GM12878 (cell line): ENCODE data around the gene MYO1H. TPM values are rescaled to one million over a fixed set of nuclear protein-coding genes. Genes with fewer than 3 reads are reported as not detected.

Experiments used
- ATAC-seq: fragments of 200-7000 bp; cut with Tn5 transposase; 3 replicates; pipeline ENCODE4 v1.9.1; 2020; ENCODE audit warnings: mild to moderate bottlenecking, moderate library complexity
- BruUV-seq: library from RNA; stranded (reverse); fragments of 400-500 nt; replicated peaks from 2 replicates; lab custom pipeline; 2021; lab: Mats Ljungman, UMichigan
- CTCF ChIA-PET: fragments of 300-600 bp; sonication (Branson Sonifier 250); formaldehyde crosslinking; extraction: SDS; loops from one replicate; lab custom pipeline; 2021; ENCODE audit warnings: inconsistent platforms; lab: Yijun Ruan, JAX
- POLR2A ChIA-PET: fragments of 350-600 bp; formaldehyde crosslinking; extraction: SDS; loops from one replicate; lab custom pipeline; 2021; ENCODE audit warnings: inconsistent platforms; lab: Charles Lee
- RAD21 ChIA-PET: fragments of 300-600 bp; sonication (Branson Sonifier 250); formaldehyde crosslinking; loops from one replicate; lab custom pipeline; 2023; ENCODE audit warnings: antibody characterized with exemption; ENCODE audit not compliant: unreplicated experiment; lab: Charles Lee
- SMC1A ChIA-PET: fragments of 300-600 bp; sonication (Branson Sonifier 250); formaldehyde crosslinking; loops from one replicate; lab custom pipeline; 2023; ENCODE audit not compliant: unreplicated experiment, uncharacterized antibody; lab: Charles Lee
- DNase-seq: peaks from one replicate; pipeline ENCODE4 v3.0.0-alpha.2; 2011; ENCODE audit warnings: low read depth, low spot score
- FAIRE-seq: peaks from 3 replicates; lab custom pipeline; 2011; peaks lifted over from hg19 to GRCh38; lab: Jason Lieb, UNC
- H2AFZ ChIP-seq: 2 replicates; pipeline ENCODE4 v1.6.0; 2011; ENCODE audit warnings: low read depth, low read length, control low read depth; ENCODE audit not compliant: control insufficient read depth
- H3K27ac ChIP-seq: 2 replicates; pipeline ENCODE4 v1.5.1; 2011; ENCODE audit warnings: control low read depth; ENCODE audit not compliant: control insufficient read depth, insufficient read depth
- H3K27me3 ChIP-seq, 2 experiments: replicated peaks in 1 of 2; 2 replicates each; pipeline versions ENCODE4 v1.6.0 to v1.6.1; 2011; ENCODE audit warnings: low read length in 1 of 2; ENCODE audit not compliant: control insufficient read depth in 2 of 2, insufficient read depth in 2 of 2
- H3K36me3 ChIP-seq, 2 experiments: 2 replicates each; pipeline ENCODE4 v1.5.1; 2011; ENCODE audit warnings: low read length in 1 of 2; ENCODE audit not compliant: control insufficient read depth in 2 of 2, insufficient read depth in 2 of 2
- H3K4me1 ChIP-seq: 2 replicates; pipeline ENCODE4 v1.6.1; 2011; ENCODE audit warnings: mild to moderate bottlenecking, low read length, moderate library complexity, mixed read lengths; ENCODE audit not compliant: control insufficient read depth, insufficient read depth
- H3K4me2 ChIP-seq: 2 replicates; pipeline ENCODE4 v1.6.0; 2011; ENCODE audit warnings: control low read depth; ENCODE audit not compliant: control insufficient read depth, insufficient read depth
- H3K4me3 ChIP-seq: fragments of 200-600 bp; sonication (generic); 2 replicates; pipeline ENCODE4 v1.5.1; 2016
- H3K79me2 ChIP-seq: 2 replicates; pipeline ENCODE4 v1.6.0; 2011; ENCODE audit warnings: low read length; ENCODE audit not compliant: control insufficient read depth, insufficient read depth
- H3K9ac ChIP-seq: 2 replicates; pipeline ENCODE4 v1.8.0; 2011; ENCODE audit warnings: low read length, control low read depth, mixed read lengths; ENCODE audit not compliant: control insufficient read depth, insufficient read depth
- H3K9me3 ChIP-seq: replicated peaks from 3 replicates; pipeline ENCODE4 v1.5.1; 2011; ENCODE audit warnings: mild to moderate bottlenecking, low read length; ENCODE audit not compliant: control insufficient read depth, insufficient read depth
- H4K20me1 ChIP-seq: 2 replicates; pipeline ENCODE4 v1.6.0; 2011; ENCODE audit not compliant: control insufficient read depth, insufficient read depth
- EED ChIP-seq: sonication (generic); IDR thresholded peaks from 2 replicates; pipeline ENCODE4 v1.6.1; 2016; ENCODE audit warnings: antibody characterized with exemption, low read depth
- ETV6 ChIP-seq, 2 experiments: fragments of 450-650 bp in 1 of 2; IDR thresholded peaks in 1 of 2; conservative IDR thresholded peaks in 1 of 2; 2 replicates each; pipeline ENCODE4 v1.6.1; 2014; ENCODE audit warnings: antibody characterized with exemption in 1 of 2, borderline replicate concordance in 1 of 2, low read depth in 1 of 2, mild to moderate bottlenecking in 1 of 2, moderate library complexity in 1 of 2
- IKZF2 ChIP-seq, 2 experiments: fragments of 450-650 bp; IDR thresholded peaks; 2 replicates each; pipeline ENCODE4 v1.6.1; 2017; ENCODE audit warnings: mild to moderate bottlenecking in 2 of 2, moderate library complexity in 2 of 2
- KLF5 ChIP-seq: fragments of 450-650 bp; IDR thresholded peaks from 2 replicates; pipeline ENCODE4 v1.6.1; 2014; ENCODE audit warnings: mild to moderate bottlenecking; ENCODE audit not compliant: partially characterized antibody
- MEF2B ChIP-seq: fragments of 450-650 bp; IDR thresholded peaks from 2 replicates; pipeline ENCODE4 v1.6.1; 2018; ENCODE audit warnings: mild to moderate bottlenecking, moderate library complexity; ENCODE audit not compliant: partially characterized antibody, poor library complexity, severe bottlenecking
- PRDM15 ChIP-seq: fragments of 450-650 bp; formaldehyde crosslinking; IDR thresholded peaks from 2 replicates; pipeline ENCODE4 v1.4.0; 2020; ENCODE audit warnings: mild to moderate bottlenecking, moderate library complexity
- SKIL ChIP-seq: fragments of 450-650 bp; IDR thresholded peaks from 2 replicates; pipeline ENCODE4 v1.6.1; 2017; ENCODE audit warnings: mild to moderate bottlenecking, low read depth, inconsistent platforms; ENCODE audit not compliant: poor library complexity, severe bottlenecking
- SMAD1 ChIP-seq: fragments of 450-650 bp; IDR thresholded peaks from 2 replicates; pipeline ENCODE4 v1.6.1; 2018; ENCODE audit warnings: mild to moderate bottlenecking, low read depth; ENCODE audit not compliant: partially characterized antibody
- SUZ12 ChIP-seq: fragments of 200-600 bp; sonication (generic); IDR thresholded peaks from one replicate; pipeline ENCODE4 v1.6.1; 2018; ENCODE audit warnings: antibody characterized with exemption, mild to moderate bottlenecking; ENCODE audit not compliant: unreplicated experiment
- TCF3 ChIP-seq: IDR thresholded peaks from 2 replicates; pipeline ENCODE4 v1.6.1; 2012; ENCODE audit warnings: low read depth, mild to moderate bottlenecking, low read length, borderline replicate concordance; ENCODE audit not compliant: insufficient read depth
- ZBTB40 ChIP-seq: fragments of 450-650 bp; IDR thresholded peaks from 2 replicates; pipeline ENCODE4 v1.6.1; 2016; ENCODE audit warnings: mild to moderate bottlenecking, moderate library complexity, borderline replicate concordance
- WGBS: methylation state at CpG from one replicate; pipeline ENCODE4 v1.1.6; 2016; ENCODE audit warnings: low lambda C conversion rate; ENCODE audit not compliant: insufficient replicate concordance, insufficient coverage; ENCODE audit errors: missing lambda C conversion rate; 5-methylcytosine and 5-hydroxymethylcytosine counted together
- in situ Hi-C: fragments of 300-500 bp; cut with MboI; formaldehyde crosslinking; loops from 9 replicates; pipeline ENCODE4 v1.14.3; 2018; ENCODE audit warnings: mixed read lengths
- intact Hi-C: fragments of 100-400 bp; cut with micrococcal nuclease; formaldehyde crosslinking; loops from one replicate; pipeline ENCODE4 v1.14.2; 2022; ENCODE audit not compliant: unreplicated experiment
- polyA plus RNA-seq, 11 experiments: library from polyadenylated mRNA; depleted of rRNA in 4 of 11; unstranded in 6 of 11; stranded (reverse) in 5 of 11; fragments of >200 nt; fragmentation: Nextera tagmentation in 4 of 11; fragmentation: Illumina TruSeq in 1 of 11; extraction: Ambion mirVana in 4 of 11; extraction: Trizol in 1 of 11; gene quantifications; 1 replicate in 1 of 11; 2 replicates in 10 of 11; pipeline versions ENCODE4 v1.2.1 to v1.2.3, GENCODE V29; 2011 to 2016; ENCODE audit warnings: inconsistent platforms in 2 of 11, missing spikeins in 2 of 11, low read depth in 1 of 11
- total RNA-seq, 4 experiments: library from RNA; depleted of rRNA in 3 of 4; stranded (reverse); fragments of >200 nt in 3 of 4; fragmentation: Illumina TruSeq in 1 of 4; extraction: Trizol in 1 of 4; gene quantifications; 2 replicates each; pipeline versions ENCODE4 v1.2.1 to v1.2.3, GENCODE V29; 2013 to 2021

MYO1H gene
- total and polyA plus RNA-seq, 10 of the 15 experiments (the other 5 are each of a cell fraction or from before 2014, with no cell fraction given): 0.05 TPM; not detected in 9

GRCh38 chr12:109458086-109458485, 110.4 kb downstream of the MYO1H start (continued):
- TF ChIP-seq PRDM15 (CRISPR knock-in tag) (no peak), ETV6 (conservative IDR thresholded peaks at IDR 0.05 in 1 of 2, IDR thresholded peaks at IDR 0.05 in 1 of 2; ENCODE audit: borderline replicate concordance in 1 of 2, low read depth in 1 of 2) (no peak)

GRCh38 chr12:109458771-109459208, 111.1 kb downstream of the MYO1H start:
- RAD21 ChIA-PET: no interaction called here
- POLR2A ChIA-PET: no interaction called here
- H3K79me2 ChIP-seq: no peaks in the 10 kb centered on the region; the same call in none of the 2 replicates
- no peak for FAIRE-seq
- H3K9me3 ChIP-seq: no peaks in the 10 kb centered on the region
- no peak overlapping the region for H3K4me3 ChIP-seq
- BruUV-seq: TSS peak; percentile 25
- WGBS: 92% methylated on average over 6 of the region's 6 CpGs
- H3K36me3 ChIP-seq: peaks cover 7 to 17% of the 10 kb centered on the region in 2 experiments
- no peak for DNase-seq
- intact Hi-C loops (no loop called here), in situ Hi-C loops (no loop called here)
- no peak overlapping the region for H3K4me2 ChIP-seq
- peaks cover 3% of the 10 kb centered on the region; the same call in 1 of the 2 replicates for H3K4me1 ChIP-seq
- H4K20me1 ChIP-seq: no peaks in the 10 kb centered on the region
- CTCF ChIA-PET: no interaction called here
- SMC1A ChIA-PET: no interaction called here
- H3K27ac ChIP-seq: no peak overlapping the region
- H3K9ac ChIP-seq: no peak overlapping the region
- no peaks in the 10 kb centered on the region for H3K27me3 ChIP-seq
- H2AFZ ChIP-seq: no peak overlapping the region
- ATAC-seq: no peak
- TF ChIP-seq SMAD1 (no peak), TCF3 (no peak), MEF2B (no peak), SKIL (no peak), EED (no peak), KLF5 (no peak), IKZF2 (IDR thresholded peaks at IDR 0.05) (no peak), SUZ12 (no peak), ZBTB40 (no peak)
